Activated naive CD8-positive, alpha-beta T cell treated with anti-CD3 and anti-CD28 coated beads for 36 hours (primary cell): ENCODE results near the gene SMOC2. TPM values are rescaled to one million over a fixed set of nuclear protein-coding genes. Genes with fewer than 3 reads are reported as not detected.
"Not testable (repeated sequence)": the region's sequence is repeated elsewhere in the genome, so short reads cannot be mapped to it uniquely, and the experiment has no call there.

ENCODE experiments used
- DNase-seq: peaks from one replicate; pipeline ENCODE4 v3.0.0; 2021
- H3K27ac Mint-ChIP-seq: one replicate; pipeline ENCODE4 v1.8.0; 2022; ENCODE audit warnings: mild to moderate bottlenecking, moderate library complexity, mixed read lengths
- H3K27me3 Mint-ChIP-seq: one replicate; pipeline ENCODE4 v1.8.0; 2022; ENCODE audit warnings: mild to moderate bottlenecking, mixed read lengths
- H3K36me3 Mint-ChIP-seq: one replicate; pipeline ENCODE4 v1.8.0; 2021; ENCODE audit warnings: mild to moderate bottlenecking, mixed read lengths
- H3K4me1 Mint-ChIP-seq: one replicate; pipeline ENCODE4 v1.8.0; 2021; ENCODE audit warnings: mixed read lengths
- H3K4me3 Mint-ChIP-seq: one replicate; pipeline ENCODE4 v1.8.0; 2022; ENCODE audit warnings: mild to moderate bottlenecking, moderate library complexity, mixed read lengths
- H3K9me3 Mint-ChIP-seq: one replicate; pipeline ENCODE4 v1.8.0; 2022; ENCODE audit warnings: mixed read lengths
- total RNA-seq, 2 experiments: library from RNA; stranded (reverse); gene quantifications; one replicate each; pipeline ENCODE4 v1.2.3, GENCODE V29; 2021

Gene SMOC2
- total RNA-seq, 2 experiments from 2014 or later: not detected

DNA sequence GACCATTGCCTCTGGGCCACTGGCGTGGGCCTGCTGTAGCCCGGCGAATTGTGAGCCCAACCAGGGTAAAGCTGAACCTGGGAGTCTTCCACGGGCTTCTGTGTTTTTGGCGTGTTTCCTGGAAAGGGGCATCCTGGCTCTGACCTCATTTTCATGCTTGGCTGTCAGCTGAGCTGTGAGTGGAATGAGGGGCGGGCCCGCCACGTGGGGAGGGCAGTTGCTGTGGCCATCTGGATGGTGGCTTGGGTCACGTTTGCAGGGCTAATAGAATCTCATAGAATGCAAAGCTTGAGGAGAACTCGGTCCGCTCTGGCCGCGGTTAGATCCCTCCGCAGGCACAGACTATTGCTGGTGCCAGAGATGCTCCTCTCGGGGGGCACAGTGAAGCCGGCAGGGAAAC lies 263.0 kb downstream of the SMOC2 start:
- Mint-ChIP-seq H3K4me3 (no peak overlapping the region), H3K9me3 (no peaks in the 10 kb centered on the region), H3K4me1 (no peaks in the 10 kb centered on the region), H3K27me3 (no peaks in the 10 kb centered on the region), H3K27ac (no peak overlapping the region), H3K36me3 (no peaks in the 10 kb centered on the region)
- DNase-seq: no peak

DNA sequence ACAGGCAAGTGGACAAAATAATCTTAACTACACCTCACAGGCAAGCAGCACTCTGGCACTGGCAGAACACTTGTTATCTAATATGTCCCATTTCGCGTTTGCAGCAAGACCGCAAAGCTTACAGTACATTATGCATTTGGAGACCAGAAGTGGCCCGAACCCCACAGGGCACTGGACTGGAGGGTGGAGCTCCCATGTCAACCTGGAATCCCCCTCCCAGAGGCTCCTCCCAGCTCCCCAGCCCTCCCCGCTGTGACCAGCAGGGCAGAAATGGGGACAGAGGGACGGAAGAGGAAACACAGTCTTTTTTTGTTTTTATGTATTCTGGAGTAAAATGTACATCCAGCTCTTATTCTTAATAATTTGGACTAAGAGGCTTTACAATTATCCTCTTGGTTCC lies 263.7 kb downstream of the SMOC2 start:
- Mint-ChIP-seq H3K36me3 (no peaks in the 10 kb centered on the region), H3K4me1 (no peaks in the 10 kb centered on the region), H3K27me3 (peaks cover 6% of the 10 kb centered on the region), H3K27ac (no peak overlapping the region), H3K9me3 (no peaks in the 10 kb centered on the region), H3K4me3 (no peak overlapping the region)
- DNase-seq: no peak

DNA sequence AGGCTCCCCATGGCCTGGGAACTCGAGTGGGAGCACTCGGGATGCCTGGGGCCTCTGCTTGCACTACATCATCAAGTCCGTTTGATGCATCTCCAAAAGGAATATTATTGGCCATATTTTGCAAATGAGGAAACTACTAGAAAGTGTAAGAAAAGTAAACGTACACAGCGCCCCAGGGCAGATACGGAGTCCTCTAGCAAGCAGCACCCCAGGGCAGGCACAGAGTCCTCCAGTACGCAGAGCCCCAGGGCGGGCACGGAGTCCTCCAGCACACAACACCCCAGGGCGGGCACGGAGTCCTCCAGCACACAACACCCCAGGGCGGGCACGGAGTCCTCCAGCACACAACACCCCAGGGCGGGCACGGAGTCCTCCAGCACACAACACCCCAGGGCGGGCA lies 264.3 kb downstream of the SMOC2 start:
- not testable (repeated sequence) for DNase-seq, H3K36me3 Mint-ChIP-seq, H3K4me1 Mint-ChIP-seq, H3K27me3 Mint-ChIP-seq, H3K4me3 Mint-ChIP-seq, H3K9me3 Mint-ChIP-seq, H3K27ac Mint-ChIP-seq

DNA sequence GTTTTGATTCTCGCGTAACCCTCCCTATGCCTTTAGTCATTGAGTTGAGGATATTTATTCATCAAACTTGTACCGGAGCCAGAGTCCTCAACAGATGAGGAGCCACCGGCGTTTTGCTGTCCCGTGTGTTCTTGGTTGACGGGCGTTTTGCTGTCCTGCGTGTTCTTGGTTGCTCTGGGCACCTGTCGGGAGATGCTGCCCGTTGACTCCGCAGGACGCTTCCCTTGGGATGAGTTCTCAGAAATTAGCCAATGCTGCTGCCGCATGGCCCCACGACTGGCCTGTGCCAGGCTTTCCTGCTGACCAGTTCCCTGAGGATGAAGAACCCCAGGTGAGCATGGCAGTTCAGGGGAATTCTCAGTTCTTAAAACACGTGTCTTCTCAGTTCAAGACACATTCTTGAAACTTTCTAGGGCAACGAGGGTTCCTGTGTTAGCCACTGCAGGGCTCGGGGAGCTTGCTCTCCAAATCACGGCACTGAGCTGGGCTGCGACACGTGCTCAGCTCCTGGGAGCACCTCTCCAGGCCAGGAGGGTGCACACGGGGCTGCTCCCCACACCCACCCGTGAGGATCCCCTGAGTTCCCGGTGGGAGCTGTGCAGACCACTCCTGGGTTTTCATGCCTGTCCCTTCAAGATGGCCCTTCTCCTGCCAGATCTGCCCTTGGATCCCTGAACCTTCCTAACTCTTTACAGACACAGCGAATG lies 265.6 kb downstream of the SMOC2 start:
- DNase-seq: no peak
- Mint-ChIP-seq H3K27me3 (peaks cover 6% of the 10 kb centered on the region), H3K36me3 (no peaks in the 10 kb centered on the region), H3K9me3 (no peaks in the 10 kb centered on the region), H3K27ac (no peak overlapping the region), H3K4me3 (no peak overlapping the region), H3K4me1 (no peaks in the 10 kb centered on the region)

DNA sequence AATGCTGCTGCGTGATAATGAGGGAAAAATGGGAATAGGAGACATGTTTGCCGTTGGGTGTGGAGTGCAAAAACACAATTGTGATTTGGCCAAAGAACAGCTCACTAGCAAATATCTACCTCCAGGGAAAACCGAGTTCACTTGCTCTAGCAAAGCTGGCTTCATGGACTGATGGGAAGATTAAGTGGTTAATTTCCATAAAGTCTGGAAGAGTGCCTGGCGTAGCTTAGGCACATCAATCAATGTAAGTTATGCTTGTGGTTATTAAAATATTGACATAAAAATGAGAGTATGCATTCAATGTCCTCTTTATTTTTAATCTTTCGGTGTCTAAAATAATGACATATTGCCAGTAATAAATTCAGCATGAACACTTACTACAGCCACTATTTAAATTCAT lies 267.5 kb downstream of the SMOC2 start:
- H3K4me3 Mint-ChIP-seq: no peak overlapping the region
- peaks cover 6% of the 10 kb centered on the region for H3K27me3 Mint-ChIP-seq
- no peak for DNase-seq
- H3K4me1 Mint-ChIP-seq: no peaks in the 10 kb centered on the region
- no peak overlapping the region for H3K27ac Mint-ChIP-seq
- no peaks in the 10 kb centered on the region for H3K9me3 Mint-ChIP-seq
- no peaks in the 10 kb centered on the region for H3K36me3 Mint-ChIP-seq

DNA sequence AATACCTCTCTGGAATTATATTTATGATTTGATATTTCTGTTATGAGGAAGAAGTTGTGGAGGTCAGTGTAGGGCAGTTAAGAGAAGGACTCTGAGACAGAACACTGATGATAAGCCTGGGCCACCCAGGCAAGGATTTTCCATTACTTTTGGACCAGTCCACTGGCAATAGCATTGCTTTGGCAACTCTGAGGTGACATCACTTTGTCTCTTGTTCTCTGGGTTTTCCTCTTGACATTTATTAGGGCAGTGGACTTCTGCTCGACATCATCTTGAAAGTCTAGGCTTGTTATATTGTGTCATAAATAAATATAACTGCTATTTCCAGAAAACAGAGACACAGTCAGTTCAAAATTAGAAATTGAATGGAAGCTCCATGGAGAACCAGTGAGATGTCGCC lies 268.0 kb downstream of the SMOC2 start:
- H3K36me3 Mint-ChIP-seq: no peaks in the 10 kb centered on the region
- no peak overlapping the region for H3K4me3 Mint-ChIP-seq
- DNase-seq: no peak
- H3K27me3 Mint-ChIP-seq: peaks cover 6% of the 10 kb centered on the region
- no peaks in the 10 kb centered on the region for H3K4me1 Mint-ChIP-seq
- no peak overlapping the region for H3K27ac Mint-ChIP-seq
- no peaks in the 10 kb centered on the region for H3K9me3 Mint-ChIP-seq

DNA sequence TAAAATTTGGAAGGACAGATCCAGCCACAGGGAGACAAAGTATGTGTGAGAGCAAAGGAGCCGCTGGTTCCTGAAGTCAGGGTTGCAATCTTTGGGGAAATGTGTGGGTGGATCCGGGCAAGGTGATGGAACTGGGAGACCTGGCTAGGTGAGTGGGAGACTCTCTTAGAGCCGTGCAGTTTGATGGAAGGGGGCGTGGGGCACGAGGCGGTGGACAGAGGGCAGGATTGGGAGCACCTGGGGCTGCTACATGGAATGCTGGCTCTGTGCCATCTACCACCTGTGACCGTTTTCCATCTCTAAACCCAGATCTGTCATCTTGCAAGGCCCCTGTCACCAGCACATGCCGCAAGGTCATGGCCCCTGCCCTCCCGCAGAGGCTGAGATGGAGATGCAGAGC lies 268.4 kb downstream of the SMOC2 start:
- H3K4me3 Mint-ChIP-seq: no peak overlapping the region
- peaks cover 6% of the 10 kb centered on the region for H3K27me3 Mint-ChIP-seq
- H3K9me3 Mint-ChIP-seq: no peaks in the 10 kb centered on the region
- no peaks in the 10 kb centered on the region for H3K4me1 Mint-ChIP-seq
- H3K27ac Mint-ChIP-seq: no peak overlapping the region
- no peak for DNase-seq
- H3K36me3 Mint-ChIP-seq: no peaks in the 10 kb centered on the region

DNA sequence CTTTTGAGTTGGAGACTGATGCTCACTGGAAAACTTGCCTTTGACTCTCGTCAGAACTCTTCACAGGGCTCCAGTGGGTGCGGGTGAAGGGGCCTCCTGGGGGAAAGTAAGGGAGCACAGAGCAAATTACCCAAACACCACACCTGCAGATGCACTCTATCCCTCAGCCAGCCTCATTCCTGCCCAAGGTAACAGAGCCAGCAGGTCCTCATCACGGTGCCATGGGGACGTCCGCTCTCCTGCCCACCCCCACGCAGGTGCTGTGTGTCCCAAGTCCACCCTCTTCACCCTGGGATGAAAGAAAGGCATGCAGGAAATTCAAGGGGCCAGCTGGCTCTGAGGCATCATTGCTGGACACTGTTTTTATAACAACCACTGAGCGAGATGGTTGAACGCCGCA lies 269.0 kb downstream of the SMOC2 start:
- no peak overlapping the region for H3K4me3 Mint-ChIP-seq
- H3K27ac Mint-ChIP-seq: no peak overlapping the region
- no peaks in the 10 kb centered on the region for H3K9me3 Mint-ChIP-seq
- H3K27me3 Mint-ChIP-seq: peaks cover 6% of the 10 kb centered on the region
- H3K4me1 Mint-ChIP-seq: no peaks in the 10 kb centered on the region
- no peaks in the 10 kb centered on the region for H3K36me3 Mint-ChIP-seq
- DNase-seq: no peak

DNA sequence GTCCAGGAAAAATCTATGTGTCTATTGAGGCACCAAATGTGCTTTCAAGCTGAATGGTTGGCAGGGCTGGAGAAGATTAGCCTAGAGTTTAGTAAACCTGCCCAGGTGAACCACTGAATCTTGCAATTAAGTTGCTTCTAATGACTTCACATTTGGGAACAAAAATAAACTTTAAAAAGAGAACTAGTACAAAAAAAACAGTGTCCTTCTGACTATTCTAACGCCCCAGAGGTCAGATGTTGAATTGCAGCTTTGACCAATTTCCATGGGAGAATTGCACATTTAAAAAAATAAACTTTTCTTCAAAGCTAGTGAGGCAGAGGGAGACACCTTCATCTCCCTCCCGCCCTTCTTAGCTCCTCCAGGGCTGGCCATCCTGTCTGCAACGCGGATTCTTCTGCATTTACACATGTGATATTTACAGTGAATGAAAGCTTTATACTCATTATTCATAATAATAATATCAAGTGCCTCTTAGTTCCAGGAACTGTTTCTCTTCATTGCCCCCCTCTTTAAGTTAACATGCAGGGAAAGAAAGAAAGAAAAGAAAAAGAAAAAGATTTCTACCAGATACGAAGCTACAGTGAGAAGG lies 270.2 kb downstream of the SMOC2 start:
- Mint-ChIP-seq H3K27me3 (peaks cover 6% of the 10 kb centered on the region), H3K4me1 (no peaks in the 10 kb centered on the region), H3K4me3 (no peak overlapping the region), H3K36me3 (no peaks in the 10 kb centered on the region), H3K27ac (no peak overlapping the region), H3K9me3 (no peaks in the 10 kb centered on the region)
- DNase-seq: no peak

DNA sequence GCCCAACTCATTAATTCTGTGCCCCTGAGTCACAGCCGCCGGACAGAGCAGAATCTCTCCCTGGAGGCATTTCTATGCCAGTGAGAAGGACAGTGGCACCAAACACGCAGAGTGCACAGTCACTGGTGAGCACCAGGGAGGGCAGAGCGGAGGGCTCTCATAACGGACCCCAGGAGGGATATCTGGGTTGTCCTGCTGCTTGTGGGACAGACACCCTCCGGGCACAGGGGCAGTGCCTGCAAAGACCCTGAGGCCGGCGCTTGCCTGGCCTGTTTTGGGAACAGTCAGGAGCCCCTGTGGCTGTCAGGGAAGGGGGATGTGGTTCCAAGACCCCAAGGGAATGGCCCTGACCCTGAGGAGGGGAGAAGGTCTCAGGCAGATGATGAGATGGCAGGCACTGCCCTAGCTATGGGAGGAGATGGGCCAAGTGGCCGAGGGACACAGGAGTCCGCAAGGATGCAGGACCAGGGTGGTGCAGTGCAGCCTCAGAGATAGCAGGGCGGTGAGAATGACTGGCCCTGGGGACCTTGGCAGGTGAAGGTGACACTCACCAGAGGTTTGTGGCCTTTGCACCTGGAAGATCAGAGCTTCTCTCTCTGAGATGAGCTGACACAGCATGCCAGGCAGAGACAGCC lies 270.8 kb downstream of the SMOC2 start:
- peaks cover 6% of the 10 kb centered on the region for H3K27me3 Mint-ChIP-seq
- no peaks in the 10 kb centered on the region for H3K9me3 Mint-ChIP-seq
- DNase-seq: no peak
- H3K4me1 Mint-ChIP-seq: no peaks in the 10 kb centered on the region
- H3K27ac Mint-ChIP-seq: no peak overlapping the region
- no peaks in the 10 kb centered on the region for H3K36me3 Mint-ChIP-seq
- H3K4me3 Mint-ChIP-seq: no peak overlapping the region

DNA sequence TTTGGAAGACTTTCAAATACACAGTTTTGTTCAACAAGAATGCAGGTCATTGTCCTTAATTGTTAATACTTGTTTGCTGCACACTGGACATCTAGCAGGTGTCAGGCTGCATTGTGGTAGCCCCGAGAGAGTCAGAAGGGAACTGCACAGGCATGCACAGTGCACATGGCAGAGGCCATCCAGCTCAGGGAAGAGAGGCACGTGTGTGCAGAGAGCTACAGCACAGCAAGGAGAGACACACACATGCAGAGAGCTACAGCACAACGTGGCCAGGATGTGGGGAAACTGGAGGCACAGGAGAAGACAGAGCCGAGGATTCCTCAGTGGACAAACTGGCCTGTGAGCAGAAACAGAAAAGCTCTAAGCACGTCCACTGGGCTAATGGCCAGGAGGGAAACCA lies 272.0 kb downstream of the SMOC2 start:
- peaks cover 6% of the 10 kb centered on the region for H3K27me3 Mint-ChIP-seq
- no peaks in the 10 kb centered on the region for H3K9me3 Mint-ChIP-seq
- no peak overlapping the region for H3K4me3 Mint-ChIP-seq
- DNase-seq: no peak
- H3K27ac Mint-ChIP-seq: no peak overlapping the region
- no peaks in the 10 kb centered on the region for H3K36me3 Mint-ChIP-seq
- no peaks in the 10 kb centered on the region for H3K4me1 Mint-ChIP-seq

DNA sequence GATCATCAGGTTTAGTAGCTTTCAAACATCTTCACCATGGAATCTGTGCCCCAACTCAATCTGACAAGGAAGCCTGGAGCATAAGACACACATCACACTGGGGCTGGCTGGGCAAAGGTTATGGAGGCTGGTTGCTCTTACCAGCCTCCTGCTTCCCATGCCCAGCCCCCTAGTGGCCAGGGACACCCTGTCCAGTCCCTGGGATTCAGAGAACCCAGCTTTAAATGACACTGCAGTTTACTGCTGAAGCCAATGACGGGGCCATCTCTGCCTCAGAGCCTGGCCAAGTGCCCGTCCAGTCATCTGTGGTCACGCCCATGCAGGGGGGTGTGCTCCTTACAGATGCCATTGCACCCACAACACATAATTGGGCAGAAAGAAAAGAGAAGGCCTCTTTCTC lies 272.9 kb downstream of the SMOC2 start:
- DNase-seq: no peak
- no peaks in the 10 kb centered on the region for H3K9me3 Mint-ChIP-seq
- no peak overlapping the region for H3K27ac Mint-ChIP-seq
- peaks cover 6% of the 10 kb centered on the region for H3K27me3 Mint-ChIP-seq
- H3K4me3 Mint-ChIP-seq: no peak overlapping the region
- no peaks in the 10 kb centered on the region for H3K36me3 Mint-ChIP-seq
- no peaks in the 10 kb centered on the region for H3K4me1 Mint-ChIP-seq

DNA sequence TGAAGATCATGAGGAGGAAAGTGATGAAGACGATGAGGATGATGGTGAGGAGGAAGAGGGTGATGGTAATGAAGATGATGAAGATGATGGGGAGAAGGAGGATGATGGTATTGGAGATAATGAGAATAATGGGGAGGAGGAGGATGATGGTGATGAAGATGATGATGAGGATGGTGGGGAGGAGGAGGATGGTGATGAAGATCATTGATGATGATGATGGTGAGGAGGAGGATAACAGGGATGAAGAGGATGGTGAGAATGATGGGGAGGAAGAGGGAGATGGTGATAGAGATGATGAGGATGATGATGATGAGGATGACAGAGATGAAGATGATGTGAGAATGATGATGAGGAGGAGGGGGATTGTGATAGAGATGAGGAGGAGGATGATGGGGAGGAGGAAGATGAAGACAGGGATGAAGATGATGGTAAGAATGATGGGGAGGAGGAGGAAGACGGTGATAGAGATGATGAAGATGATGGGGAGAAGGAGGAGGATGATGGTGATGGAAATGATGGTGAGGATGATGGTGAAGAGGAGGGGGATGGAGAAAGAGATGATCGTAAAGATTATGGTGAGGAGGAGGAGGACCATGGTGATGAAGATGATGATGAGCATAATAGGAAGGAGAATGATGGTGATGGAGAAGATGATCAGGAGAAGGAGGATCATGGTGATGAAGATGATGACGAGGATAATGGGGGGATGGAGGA lies 273.7 kb downstream of the SMOC2 start:
- no peaks in the 10 kb centered on the region for H3K4me1 Mint-ChIP-seq
- no peak for DNase-seq
- H3K36me3 Mint-ChIP-seq: no peaks in the 10 kb centered on the region
- no peaks in the 10 kb centered on the region for H3K9me3 Mint-ChIP-seq
- no peak overlapping the region for H3K4me3 Mint-ChIP-seq
- H3K27ac Mint-ChIP-seq: no peak overlapping the region
- peaks cover under 1% of the 10 kb centered on the region for H3K27me3 Mint-ChIP-seq

DNA sequence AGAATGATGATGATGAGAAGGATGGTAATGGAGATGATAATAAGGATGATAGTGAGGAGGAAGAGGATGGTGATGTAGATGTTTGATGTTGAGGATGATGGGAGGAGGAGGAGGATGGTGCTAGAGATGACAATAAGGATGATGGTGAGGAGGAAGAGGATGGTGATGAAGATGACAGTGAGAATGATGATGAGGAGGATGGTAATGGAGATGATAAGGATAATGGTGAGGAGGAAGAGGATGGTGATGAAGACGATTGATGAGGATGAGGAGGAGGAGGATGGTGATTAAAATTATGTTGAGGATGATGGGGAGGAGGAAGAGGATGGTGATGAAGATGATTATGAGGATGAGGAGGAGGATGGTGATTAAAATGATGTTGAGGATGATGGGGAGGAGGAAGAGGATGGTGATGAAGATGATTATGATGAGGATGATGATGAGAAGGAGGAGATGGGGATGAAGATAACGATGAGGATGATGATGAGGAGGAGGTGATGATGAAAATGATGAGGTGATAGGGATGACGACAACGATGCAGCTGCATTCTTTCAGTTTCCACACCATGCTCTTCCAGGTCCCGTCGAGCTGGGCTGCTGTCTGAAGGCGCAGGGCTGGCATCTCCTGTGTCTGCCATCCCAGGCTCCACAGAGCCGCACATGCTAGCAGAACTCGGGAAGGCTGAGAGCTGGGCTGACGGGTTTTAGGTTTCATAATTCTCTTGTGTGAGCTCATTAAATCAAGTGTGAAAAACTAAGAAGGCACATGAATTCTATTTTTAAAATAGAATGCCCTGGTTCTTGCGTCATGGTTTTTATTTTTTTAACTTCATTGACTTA lies 274.9 kb downstream of the SMOC2 start:
- H3K27me3 Mint-ChIP-seq: no peaks in the 10 kb centered on the region
- no peak for DNase-seq
- no peak overlapping the region for H3K27ac Mint-ChIP-seq
- no peak overlapping the region for H3K4me3 Mint-ChIP-seq
- no peaks in the 10 kb centered on the region for H3K9me3 Mint-ChIP-seq
- no peaks in the 10 kb centered on the region for H3K4me1 Mint-ChIP-seq
- no peaks in the 10 kb centered on the region for H3K36me3 Mint-ChIP-seq

DNA sequence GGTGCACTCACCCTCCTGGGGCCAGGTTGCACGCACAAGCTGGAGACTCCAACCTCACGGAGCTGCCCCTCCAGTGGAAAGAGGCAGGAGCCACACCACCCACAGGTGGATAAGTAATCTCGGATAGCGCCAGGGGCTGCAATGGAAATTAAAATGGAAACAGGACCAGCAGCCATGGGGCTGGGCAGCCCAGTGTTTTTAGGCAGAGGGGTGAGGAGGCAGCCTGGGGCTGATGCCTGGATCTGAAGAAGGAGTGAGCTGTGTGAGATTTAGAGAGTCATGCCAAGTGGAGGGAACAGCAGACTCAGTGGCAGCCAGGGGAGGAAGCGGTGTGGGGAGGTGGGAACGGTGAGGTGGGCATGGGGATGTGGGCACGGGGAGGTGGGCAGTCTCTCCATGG lies 275.6 kb downstream of the SMOC2 start:
- H3K4me1 Mint-ChIP-seq: no peaks in the 10 kb centered on the region
- no peaks in the 10 kb centered on the region for H3K27me3 Mint-ChIP-seq
- no peak overlapping the region for H3K27ac Mint-ChIP-seq
- no peak for DNase-seq
- H3K4me3 Mint-ChIP-seq: no peak overlapping the region
- no peaks in the 10 kb centered on the region for H3K9me3 Mint-ChIP-seq
- H3K36me3 Mint-ChIP-seq: no peaks in the 10 kb centered on the region
